Activated T-cell treated with anti-CD3 and anti-CD28 coated beads for 48 hours (primary cell): Measurements from ENCODE around the gene IKZF1.

ENCODE experiments used
- DNase-seq: peaks from one replicate; pipeline ENCODE4 v3.0.0-alpha.2; 2020; ENCODE audit warnings: low read depth

Gene IKZF1

DNA sequence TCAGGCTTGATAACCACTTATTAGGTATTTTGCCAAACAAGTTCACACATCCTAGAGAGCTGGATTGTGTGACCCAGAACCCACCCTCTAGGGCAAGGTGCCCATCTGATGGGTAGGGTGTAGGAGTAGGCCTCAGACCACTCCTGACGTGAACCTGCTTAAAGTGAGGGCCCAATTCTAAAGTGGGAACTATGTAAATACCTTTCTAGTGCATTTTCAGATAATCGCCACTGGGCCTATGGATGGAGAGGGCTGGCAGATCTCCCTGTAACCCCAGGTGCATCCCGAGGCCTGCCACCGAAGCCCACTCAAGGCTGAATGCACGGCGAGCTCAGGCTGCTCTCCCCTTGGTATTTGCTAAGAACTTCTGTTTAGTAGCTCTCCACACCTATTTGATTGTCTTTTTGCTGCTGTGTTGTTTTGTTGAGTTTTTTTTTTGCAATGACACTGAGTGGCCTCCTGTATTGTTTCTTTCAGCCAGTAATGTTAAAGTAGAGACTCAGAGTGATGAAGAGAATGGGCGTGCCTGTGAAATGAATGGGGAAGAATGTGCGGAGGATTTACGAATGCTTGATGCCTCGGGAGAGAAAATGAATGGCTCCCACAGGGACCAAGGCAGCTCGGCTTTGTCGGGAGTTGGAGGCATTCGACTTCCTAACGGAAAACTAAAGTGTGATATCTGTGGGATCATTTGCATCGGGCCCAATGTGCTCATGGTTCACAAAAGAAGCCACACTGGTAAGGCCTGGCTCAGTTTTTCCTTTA lies 71.7 kb downstream of the IKZF1 start:
- no peak for DNase-seq

DNA sequence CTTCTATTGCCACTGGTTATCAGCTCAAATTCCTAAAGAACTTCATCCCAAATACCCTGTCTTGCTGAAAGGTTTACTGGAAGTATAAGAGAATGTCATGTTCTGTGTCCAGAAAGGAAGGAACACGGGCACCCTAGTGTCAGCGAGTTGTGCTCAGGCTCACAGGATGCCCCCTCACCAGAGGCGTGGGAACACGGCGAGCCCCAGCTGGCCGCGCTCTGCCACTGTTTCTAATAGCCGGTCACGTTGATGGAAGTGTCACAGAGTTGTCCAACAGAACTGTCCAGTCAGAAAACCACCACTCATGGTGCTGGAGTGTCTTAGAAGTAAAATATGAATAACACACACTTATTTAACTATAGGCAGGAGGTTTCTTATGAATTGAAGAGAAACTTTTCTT lies 72.8 kb downstream of the IKZF1 start:
- DNase-seq: no peak

DNA sequence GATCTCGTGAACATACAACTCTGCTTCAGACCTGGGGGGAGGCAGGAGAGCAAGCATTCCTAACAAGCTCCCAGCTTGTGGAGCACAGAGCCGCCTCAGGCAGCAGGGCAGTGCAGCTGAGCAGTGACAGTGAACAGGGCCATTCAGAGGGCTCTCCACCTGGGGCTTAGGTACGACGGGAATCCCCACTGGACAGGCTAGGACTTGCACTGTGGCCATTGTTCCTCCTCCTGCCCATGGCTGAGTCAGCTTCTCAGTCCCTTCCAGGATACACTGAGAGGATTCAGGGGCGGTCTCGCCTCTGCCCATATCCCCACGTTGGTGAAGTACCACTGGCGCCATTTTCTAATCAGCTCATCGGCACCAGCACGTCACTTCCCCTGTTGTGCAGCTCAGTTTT lies 74.6 kb downstream of the IKZF1 start:
- DNase-seq: no peak

DNA sequence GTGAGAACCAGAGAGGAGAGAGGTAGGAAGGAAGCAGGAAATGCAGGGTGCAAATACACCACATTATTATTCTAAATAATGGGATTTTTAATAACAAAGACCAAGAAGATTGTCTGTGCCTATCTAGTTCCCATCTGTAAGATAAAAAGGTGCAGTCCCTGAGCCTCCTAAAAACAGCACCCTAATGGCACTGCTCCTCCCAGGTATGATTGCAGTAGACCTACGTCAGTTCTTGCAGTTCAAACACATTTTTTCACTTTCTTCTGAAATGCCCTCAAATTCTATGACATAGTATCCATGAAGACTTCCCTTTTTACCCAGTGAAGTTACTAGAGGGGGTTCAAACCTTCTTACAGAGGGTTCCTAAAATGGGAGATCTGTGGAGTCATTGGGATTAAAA lies 75.0 kb downstream of the IKZF1 start:
- no peak for DNase-seq

DNA sequence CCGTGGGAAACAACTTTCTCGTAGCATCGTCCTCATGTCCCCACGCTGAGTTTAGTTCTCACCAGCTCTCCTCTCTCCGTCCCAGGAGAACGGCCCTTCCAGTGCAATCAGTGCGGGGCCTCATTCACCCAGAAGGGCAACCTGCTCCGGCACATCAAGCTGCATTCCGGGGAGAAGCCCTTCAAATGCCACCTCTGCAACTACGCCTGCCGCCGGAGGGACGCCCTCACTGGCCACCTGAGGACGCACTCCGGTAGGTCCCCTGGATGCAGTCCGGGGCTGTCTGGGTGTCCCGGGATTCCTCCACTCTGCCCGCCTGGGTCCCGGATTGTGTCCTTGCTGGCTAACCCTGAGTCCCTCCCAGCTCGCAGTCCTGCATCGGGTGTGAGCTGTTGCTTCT lies 77.9 kb downstream of the IKZF1 start:
- DNase-seq: no peak

DNA sequence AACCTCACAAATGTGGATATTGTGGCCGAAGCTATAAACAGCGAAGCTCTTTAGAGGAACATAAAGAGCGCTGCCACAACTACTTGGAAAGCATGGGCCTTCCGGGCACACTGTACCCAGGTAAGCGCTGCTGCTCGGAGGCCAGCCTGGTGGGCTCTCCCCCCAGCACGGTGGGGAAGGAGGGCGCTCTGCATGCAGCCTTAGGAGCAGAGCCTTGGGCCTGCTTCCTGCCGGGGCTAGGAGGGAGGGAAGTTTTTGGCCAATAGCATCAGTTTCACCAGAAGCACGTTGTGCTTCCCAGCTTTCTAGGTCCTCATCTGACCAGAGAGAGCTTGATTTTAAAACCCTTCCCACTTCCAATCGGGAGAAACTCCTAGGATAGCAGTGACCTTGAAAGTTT lies 82.8 kb downstream of the IKZF1 start:
- DNase-seq: no peak

DNA sequence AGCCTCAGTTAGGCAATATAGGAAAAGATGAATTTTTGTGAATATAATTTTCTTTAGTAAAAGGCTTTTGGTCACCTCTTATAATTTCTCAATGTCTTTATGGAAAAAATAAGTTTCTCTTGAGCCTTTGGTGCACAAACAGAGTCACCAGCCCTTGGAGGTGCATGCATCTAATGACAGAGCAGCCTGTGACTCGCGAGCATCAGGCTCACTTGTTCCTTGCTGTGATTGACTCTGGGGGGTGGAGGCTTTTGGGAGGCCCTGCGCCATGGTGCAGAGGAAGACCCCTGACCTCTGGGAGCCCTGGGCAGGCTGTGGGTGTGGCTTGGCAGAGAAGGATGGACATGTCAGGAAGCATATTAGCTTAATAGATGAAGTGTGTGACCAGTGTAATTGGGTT lies 85.4 kb downstream of the IKZF1 start:
- DNase-seq: no peak

DNA sequence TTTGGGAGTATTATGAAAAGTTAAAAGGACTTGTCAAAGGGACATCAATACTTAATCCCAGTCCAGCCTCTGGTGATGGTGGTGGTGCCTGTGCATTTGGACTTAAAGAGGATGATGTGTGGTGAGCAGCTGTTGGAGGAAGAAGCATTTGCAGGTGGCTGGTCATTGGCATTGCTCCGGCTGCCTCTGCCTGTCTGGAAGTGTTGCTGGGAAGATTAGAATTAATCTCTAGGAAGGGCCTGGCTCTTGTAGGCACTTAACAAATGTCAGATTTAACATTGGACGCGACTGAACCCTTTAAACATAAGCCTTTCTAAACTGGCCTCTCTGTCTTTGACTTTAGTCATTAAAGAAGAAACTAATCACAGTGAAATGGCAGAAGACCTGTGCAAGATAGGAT lies 86.9 kb downstream of the IKZF1 start:
- no peak for DNase-seq

DNA sequence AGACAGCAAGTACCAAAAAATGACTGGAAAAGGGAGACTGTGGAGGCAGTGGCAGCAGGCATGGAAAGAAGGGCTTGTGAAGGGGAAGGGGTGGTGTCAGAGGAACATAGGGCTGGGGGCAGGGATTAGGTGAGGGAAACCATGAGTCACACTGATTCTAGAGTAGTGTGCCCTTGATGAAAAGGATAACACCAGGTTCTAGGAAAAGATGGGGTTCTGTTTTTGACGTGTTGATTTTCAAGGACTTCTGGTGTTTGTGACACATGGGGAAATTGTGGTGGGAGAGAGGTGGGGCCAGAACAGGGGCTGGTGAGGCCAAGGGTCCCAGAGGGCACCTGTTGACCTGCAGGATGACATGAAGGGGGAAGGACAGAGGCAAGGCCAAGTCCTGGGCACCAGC lies 88.6 kb downstream of the IKZF1 start:
- peak; percentile 41 for DNase-seq

DNA sequence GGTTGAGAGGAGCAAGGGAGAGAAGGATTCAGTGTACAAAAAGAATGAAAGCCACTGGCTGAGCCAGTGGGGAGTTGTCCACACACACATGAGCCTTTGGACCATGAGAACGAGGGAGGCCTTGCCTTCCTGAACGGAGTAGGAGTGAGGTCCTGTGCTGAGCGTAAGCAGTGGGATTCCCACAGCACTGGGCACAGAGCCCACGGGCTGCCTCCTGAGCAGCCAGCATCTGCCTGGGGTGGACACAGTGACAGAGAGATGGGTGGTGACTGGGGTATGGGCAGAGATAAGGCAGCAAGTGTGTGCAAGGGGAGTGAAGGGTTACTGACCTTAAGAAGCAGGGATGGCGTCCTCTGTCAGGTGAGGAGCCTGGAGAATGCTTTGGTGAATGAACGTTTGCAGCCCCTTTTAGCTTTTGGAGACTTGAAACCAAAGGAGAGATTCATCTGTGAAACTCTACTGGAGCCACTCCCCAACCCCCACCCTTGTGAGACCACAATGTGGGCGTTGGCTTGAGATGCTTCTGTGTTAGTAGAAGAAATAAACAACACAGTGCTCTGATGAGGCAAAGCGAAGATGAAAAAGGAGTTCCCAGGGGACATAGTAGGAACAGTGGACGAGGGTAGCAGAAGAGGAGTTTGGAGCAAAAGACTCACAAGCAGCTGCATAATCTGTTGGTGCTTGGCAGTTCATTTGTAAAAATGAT lies 89.2 kb downstream of the IKZF1 start:
- no peak for DNase-seq

DNA sequence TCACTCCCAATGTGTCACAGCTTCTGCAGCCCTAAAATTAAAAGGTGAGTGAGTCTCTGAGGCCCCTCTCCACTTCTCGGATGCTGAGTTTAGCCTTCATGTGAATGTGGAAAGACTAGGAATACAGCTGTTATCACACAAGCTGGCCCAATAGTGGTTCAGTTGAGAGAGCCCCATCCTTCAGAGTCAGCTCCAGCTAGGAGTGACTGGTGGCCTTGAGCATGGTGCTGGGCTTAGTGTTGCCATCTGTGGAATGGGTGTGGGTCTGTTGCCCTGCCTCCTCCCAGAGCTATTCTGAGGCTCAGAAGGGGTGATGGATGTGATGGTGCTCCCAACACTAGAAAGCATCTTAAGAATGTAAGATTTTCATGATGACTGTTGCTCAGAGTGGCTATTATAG lies 89.8 kb downstream of the IKZF1 start:
- DNase-seq: no peak

DNA sequence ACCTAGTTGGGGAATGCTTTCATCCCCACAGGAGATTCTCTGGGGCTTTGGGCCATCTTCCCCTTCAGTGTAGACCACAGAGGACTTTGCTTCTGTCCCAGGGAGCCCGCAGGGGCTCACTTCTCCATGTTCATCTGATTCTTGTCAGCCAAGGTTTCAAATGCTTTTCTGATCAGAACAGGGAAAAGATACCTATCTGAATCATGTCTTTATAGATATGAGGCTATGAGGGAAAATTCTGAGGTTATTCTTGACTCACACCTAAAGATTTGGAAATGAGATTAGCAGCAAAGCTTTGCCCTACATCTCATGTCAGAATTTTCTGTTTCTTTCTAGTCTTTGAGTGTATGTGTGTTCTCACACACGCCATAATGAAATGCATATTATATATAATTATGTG lies 92.3 kb downstream of the IKZF1 start:
- no peak for DNase-seq

DNA sequence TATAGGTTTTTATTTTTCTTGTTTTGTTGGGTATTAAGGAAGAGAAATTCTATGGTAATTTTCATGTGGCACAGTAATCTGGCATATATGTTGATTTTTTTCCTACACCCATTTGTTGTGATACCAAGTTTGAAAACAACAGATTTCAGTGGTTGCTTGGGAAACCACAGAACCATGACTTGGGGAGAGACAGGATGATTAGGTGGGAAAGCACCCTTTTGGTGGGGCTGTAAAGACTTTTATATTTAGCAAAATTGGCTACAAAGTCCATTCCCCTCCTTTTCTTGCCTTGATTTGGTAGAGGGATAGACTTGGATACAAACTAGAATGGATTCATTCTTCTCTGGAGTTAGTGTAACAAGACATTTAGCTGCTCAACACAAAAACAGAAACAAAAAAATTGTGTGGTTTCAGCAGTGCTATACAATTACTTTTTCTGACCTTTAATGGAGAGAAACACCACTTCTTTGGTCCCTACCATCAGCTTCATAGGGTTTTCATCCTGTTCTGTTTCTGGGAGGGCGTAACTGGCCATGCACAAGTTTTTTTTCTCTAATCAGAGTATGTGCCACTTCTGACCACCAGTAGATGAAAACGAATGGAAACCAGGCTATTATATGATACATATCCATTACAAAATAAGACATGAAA lies 92.9 kb downstream of the IKZF1 start:
- no peak for DNase-seq

DNA sequence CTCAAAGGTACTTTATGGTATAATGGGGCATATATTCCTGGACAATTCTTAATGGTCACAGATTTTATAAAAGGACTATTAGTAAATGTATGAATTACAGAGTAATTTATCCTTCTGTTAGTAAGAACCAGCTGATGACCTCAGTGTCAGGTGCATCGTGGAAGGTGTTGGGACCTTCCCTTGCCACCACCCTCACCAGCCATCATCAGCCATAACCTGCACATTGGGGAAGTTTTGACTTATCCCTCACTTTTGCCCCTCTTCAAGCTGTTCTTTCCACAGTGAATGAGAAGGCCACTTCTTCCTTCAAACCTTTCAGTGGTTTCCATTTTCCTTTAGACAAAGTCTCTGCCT lies 93.4 kb downstream of the IKZF1 start:
- no peak for DNase-seq

DNA sequence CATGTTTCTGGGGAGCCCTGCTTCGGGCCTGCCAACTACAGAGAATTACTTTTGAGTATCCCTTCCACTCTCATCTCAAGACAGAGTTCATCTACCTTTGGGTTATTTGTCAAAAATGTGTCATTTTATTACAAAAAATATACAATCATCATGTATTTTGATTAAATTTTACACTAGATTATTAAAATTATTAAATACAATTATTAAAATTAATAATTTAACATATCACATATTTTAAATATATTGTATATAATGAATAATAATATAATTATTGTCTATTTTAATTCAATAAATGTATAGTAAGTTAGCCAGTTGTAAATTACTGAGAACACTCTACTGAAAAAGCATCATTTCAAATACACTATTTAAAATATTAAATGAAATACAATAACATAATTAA lies 94.7 kb downstream of the IKZF1 start:
- no peak for DNase-seq

DNA sequence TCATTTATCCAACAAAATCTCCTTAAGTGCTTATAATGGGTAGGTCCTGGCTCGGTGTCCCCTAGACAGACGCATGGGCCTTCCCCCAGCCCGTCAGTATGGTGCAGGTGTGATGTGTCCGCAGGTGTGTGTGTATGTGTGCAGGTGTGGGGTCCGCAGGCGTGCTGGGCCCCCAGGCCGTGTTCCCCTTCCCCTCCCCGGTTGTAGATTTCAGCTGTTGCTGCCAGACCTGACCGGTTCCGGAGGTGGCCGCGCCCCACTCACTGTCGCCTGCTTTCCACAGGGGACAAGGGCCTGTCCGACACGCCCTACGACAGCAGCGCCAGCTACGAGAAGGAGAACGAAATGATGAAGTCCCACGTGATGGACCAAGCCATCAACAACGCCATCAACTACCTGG lies 95.1 kb downstream of the IKZF1 start:
- no peak for DNase-seq

DNA sequence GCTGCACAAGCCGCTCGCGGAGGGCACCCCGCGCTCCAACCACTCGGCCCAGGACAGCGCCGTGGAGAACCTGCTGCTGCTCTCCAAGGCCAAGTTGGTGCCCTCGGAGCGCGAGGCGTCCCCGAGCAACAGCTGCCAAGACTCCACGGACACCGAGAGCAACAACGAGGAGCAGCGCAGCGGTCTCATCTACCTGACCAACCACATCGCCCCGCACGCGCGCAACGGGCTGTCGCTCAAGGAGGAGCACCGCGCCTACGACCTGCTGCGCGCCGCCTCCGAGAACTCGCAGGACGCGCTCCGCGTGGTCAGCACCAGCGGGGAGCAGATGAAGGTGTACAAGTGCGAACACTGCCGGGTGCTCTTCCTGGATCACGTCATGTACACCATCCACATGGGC lies 95.6 kb downstream of the IKZF1 start:
- no peak for DNase-seq

DNA sequence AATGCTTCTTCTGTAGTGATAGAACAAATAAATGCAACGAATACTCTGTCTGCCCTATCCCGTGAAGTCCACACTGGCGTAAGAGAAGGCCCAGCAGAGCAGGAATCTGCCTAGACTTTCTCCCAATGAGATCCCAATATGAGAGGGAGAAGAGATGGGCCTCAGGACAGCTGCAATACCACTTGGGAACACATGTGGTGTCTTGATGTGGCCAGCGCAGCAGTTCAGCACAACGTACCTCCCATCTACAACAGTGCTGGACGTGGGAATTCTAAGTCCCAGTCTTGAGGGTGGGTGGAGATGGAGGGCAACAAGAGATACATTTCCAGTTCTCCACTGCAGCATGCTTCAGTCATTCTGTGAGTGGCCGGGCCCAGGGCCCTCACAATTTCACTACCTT lies 99.9 kb downstream of the IKZF1 start:
- DNase-seq: no peak

DNA sequence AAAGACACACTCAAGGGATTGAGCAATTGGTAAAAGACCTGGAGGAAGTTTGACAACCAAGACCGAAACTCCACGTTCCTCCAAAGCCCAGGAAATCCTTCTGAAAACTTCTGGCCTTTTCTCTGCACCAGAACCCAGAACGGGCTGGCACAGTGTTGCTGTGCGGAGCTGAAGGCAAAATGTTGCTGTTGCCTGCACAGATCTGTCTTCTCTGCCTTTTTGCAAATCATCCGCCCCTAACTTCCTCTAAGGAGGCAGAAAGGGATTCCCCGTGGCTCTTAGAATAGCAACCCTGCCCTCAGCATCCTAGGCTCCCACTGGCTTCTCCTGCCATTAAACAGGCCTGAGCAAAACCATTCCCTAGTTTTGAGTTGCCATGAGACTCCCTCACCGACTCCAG lies 100.7 kb downstream of the IKZF1 start:
- DNase-seq: no peak

DNA sequence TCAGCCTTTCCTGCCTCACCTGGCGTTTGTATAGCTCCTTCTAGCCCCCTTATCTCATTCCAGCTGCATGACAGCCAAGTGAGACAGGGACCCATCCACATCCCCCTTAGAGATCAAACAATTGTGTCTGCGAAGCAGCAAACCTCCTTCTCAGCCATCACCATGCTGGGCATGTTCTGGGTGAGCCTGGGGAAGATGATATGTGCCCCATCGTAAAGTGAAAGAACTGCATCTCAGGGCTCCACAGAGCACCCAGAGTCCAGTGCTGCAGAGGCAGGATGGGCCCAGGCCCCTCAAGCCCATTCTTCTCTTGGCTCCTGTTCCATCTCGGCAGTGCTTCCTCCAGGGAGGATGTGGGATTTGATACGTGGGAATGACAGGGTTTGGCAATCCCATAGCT lies 102.4 kb downstream of the IKZF1 start:
- DNase-seq: no peak

DNA sequence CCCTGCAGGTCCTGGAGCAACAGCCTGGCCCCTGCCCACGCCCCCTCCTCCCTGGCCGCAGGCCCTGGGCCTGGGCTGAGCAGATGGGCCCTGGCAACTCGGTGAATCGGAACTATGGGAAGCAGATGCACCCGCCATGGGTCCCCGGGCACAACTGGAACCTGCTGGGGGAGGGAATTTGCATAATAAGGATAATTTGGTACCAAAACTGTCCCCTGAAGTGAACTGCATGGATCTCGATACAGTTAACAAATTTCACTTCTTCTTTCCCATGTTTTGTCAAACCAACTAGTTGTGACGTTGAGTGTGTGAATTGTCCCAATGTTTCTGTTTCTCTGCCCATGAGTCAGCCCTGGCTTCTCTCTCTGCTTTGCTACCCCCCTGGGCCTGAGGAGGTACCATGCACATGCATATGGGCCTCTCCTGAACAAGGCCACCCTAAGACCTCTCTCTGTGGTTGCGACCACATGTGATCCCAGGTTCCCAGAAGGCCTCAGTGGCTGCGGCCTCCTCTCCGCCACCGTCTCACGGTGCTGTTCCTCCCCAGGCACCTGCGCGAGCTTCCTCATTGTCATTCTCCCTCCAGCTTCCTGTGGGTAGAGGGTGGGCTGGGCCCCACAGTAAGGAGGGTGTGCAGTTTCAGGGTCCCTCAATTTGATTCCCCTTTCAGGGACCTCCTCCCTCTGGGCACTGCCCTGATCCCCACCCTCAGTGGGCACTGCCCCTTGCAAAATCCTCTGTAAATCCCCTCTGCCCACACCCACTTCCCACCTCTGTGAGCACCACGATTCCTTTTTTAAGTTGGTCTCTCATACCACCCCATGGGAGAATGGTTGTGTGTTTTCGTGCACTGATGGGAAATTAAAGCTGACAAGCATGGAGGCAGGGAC lies 105.6 kb downstream of the IKZF1 start:
- DNase-seq: no peak

DNA sequence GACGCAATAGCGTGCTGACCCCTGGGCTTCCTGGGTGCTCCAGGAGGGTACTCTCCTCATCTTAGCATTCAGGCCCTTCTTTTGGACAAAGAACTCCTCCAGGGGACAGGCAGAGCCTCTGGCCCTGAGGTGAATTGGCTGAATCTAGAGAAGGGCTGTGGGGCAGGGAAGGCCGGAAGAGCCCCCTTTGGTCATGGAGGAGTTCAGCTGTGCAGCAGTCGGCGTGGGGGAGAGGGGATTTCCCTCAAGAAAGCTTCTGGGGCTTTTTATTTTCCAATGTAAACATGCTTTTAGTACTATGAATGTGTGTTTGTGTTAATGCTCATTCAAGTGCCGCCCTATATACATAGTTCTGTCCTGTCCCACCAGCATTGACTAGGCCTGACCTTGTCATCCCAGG lies 106.8 kb downstream of the IKZF1 start:
- no peak for DNase-seq

DNA sequence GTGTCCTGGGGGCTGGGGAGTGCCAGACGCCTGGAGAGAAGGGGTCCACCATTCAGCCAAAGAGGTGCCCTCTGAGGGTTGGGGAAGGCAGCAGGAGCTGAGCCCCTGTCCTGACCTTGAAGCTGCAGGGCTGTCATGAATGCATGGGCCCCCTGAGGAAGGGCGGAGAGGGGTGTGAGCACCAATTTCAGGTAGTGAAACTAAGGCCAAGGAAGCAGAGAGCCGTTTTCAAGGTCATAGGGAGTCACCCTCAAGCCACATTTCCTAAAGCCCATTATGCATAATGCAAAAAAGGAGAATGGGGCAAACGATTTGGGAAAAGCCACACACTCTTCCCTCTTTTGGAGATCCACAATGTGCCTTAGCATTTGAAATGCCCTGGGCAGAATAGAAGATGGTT lies 108.5 kb downstream of the IKZF1 start:
- DNase-seq: no peak
